Gastrocnemius medialis (tissue), 4 donors: ENCODE results near the gene FAM13A. TPM values are rescaled to one million over a fixed set of nuclear protein-coding genes. Genes with fewer than 3 reads are reported as not detected.

ENCODE experiments used
- ATAC-seq, 2 donors: fragments of 150-250 bp; one replicate each; pipeline ENCODE4 v1.9.1; 2016
- DNase-seq, 2 donors: peaks; one replicate each; pipeline ENCODE4 v3.0.0-alpha.2; 2019
- H3K27ac ChIP-seq, 4 donors: fragments of 200-600 bp; sonication (generic); 1 replicate in 1 of 4; 2 replicates in 3 of 4; pipeline ENCODE4 v1.5.1; 2016 to 2018; ENCODE audit warnings: mild to moderate bottlenecking in 2 of 4, moderate library complexity in 1 of 4
- H3K27me3 ChIP-seq, 3 donors: fragments of 200-600 bp; sonication (generic) in 2 of 3; 1 replicate in 1 of 3; 2 replicates in 2 of 3; pipeline versions ENCODE4 v1.5.1 to v1.6.0; 2016 to 2019; ENCODE audit warnings: mild to moderate bottlenecking in 1 of 3, moderate library complexity in 1 of 3
- H3K36me3 ChIP-seq, 2 donors: fragments of 200-600 bp; sonication (generic) in 1 of 2; one replicate each; pipeline ENCODE4 v1.5.1; 2017 to 2018
- H3K4me1 ChIP-seq, 2 donors: fragments of 200-600 bp; sonication (generic) in 1 of 2; one replicate each; pipeline ENCODE4 v1.5.1; 2016 to 2017; ENCODE audit warnings: mild to moderate bottlenecking in 2 of 2
- H3K4me3 ChIP-seq, 4 donors: fragments of 200-600 bp; sonication (generic) in 3 of 4; 1 replicate in 1 of 4; 2 replicates in 3 of 4; pipeline ENCODE4 v1.5.1; 2016 to 2019; ENCODE audit warnings: mild to moderate bottlenecking in 2 of 4
- H3K9me3 ChIP-seq, 3 donors: fragments of 200-600 bp; sonication (generic) in 2 of 3; 1 replicate in 1 of 3; 2 replicates in 2 of 3; pipeline ENCODE4 v1.5.1; 2016 to 2019
- CTCF ChIP-seq, 5 experiments: fragments of 450-650 bp in 3 of 5; fragments of 200-600 bp in 2 of 5; sonication (generic) in 2 of 5; IDR thresholded peaks in 4 of 5; conservative IDR thresholded peaks in 1 of 5; 1 replicate in 4 of 5; 2 replicates in 1 of 5; pipeline ENCODE4 v1.5.1; 2016 to 2019; ENCODE audit warnings: antibody characterized with exemption in 5 of 5, mild to moderate bottlenecking in 3 of 5, moderate library complexity in 3 of 5
- POLR2A ChIP-seq, 2 donors: fragments of 450-650 bp; IDR thresholded peaks; one replicate each; pipeline ENCODE4 v1.6.1; 2017; ENCODE audit warnings: antibody characterized with exemption in 2 of 2, mild to moderate bottlenecking in 2 of 2, moderate library complexity in 2 of 2
- in situ Hi-C, 4 donors: fragments of 200-750 bp; cut with MboI; loops; one replicate each; pipeline versions ENCODE4 v1.15.0 to v1.8.0; 2017; ENCODE audit warnings: low sequenced_read_pairs in 4 of 4
- intact Hi-C: fragments of 100-400 bp; cut with DNase I; formaldehyde crosslinking; loops from one replicate; pipeline ENCODE4 v1.15.1; 2023; ENCODE audit warnings: low total_unique reads
- total RNA-seq, 4 donors: library from RNA; depleted of rRNA; stranded (reverse); fragments of >200 nt; gene quantifications; one replicate each; pipeline versions ENCODE4 v1.1.0 to v1.2.3, GENCODE V29; 2016

The FAM13A gene
- total RNA-seq, 4 donors from 2014 or later: 6.7 to 14.1 (median 11.4) TPM

- H3K4me1 ChIP-seq: peaks cover 27 to 36% of the 10 kb centered on the region in 2 donors
- no peak overlapping the region for H3K4me3 ChIP-seq
- no peak overlapping the region for H3K27ac ChIP-seq
- no peak for ATAC-seq
- H3K9me3 ChIP-seq: peaks cover 0 to 4% (median 0%) of the 10 kb centered on the region in 3 donors
- TF ChIP-seq CTCF (IDR thresholded peaks at IDR 0.05 in 4 of 5, conservative IDR thresholded peaks at IDR 0.05 in 1 of 5) (no peak), POLR2A (IDR thresholded peaks at IDR 0.05) (no peak)
- in situ Hi-C loops: loop anchor here in 2 of 4 donors (10.0 kb wide), 2 partner anchors 87 to 307 kb away; no protein-coding TSS in a partner anchor
- intact Hi-C loops: no loop called here
- H3K36me3 ChIP-seq: peaks cover 0 to 11% of the 10 kb centered on the region in 2 donors
- DNase-seq: no peak
- no peaks in the 10 kb centered on the region for H3K27me3 ChIP-seq
Observed at GRCh38 chr4:88718098-88718497, 338.9 kb downstream of the FAM13A start.

GRCh38 chr4:88713782-88714181 is 343.2 kb downstream of the FAM13A start:
- TF ChIP-seq CTCF (IDR thresholded peaks at IDR 0.05 in 4 of 5, conservative IDR thresholded peaks at IDR 0.05 in 1 of 5) (no peak), POLR2A (IDR thresholded peaks at IDR 0.05) (no peak)
- no peak overlapping the region for H3K4me3 ChIP-seq
- intact Hi-C loops: no loop called here
- peaks cover 6 to 9% of the 10 kb centered on the region in 2 donors for H3K4me1 ChIP-seq
- peak overlapping the region; percentile 36 to 70 (median 58) for H3K27ac ChIP-seq
- in situ Hi-C loops: loop anchor here in 2 of 4 donors (10.0 kb wide), 2 partner anchors 91 to 311 kb away; no protein-coding TSS in a partner anchor
- peaks cover 0 to 23% of the 10 kb centered on the region in 2 donors for H3K36me3 ChIP-seq
- H3K9me3 ChIP-seq: peaks cover 0 to 4% (median 0%) of the 10 kb centered on the region in 3 donors
- DNase-seq (no peak), ATAC-seq (peak; percentile 84 to 89)
- no peaks in the 10 kb centered on the region for H3K27me3 ChIP-seq

- TF ChIP-seq CTCF (IDR thresholded peaks at IDR 0.05 in 4 of 5, conservative IDR thresholded peaks at IDR 0.05 in 1 of 5): no peak
- no peak for TF ChIP-seq POLR2A (IDR thresholded peaks at IDR 0.05)
- no peaks in the 10 kb centered on the region for H3K9me3 ChIP-seq
- intact Hi-C loops (loop anchor here (10.0 kb wide), 2 partner anchors 195 to 405 kb away; partner anchors contain the start of gene TIGD2), in situ Hi-C loops (loop anchor here (5.0 to 10.0 kb wide), 4 partner anchors 92 to 315 kb away; no protein-coding TSS in a partner anchor)
- H3K36me3 ChIP-seq: peaks cover 0 to 27% of the 10 kb centered on the region in 2 donors
- H3K27ac ChIP-seq: no peak overlapping the region
- H3K27me3 ChIP-seq: no peaks in the 10 kb centered on the region
- DNase-seq: no peak
- peaks cover 11 to 22% of the 10 kb centered on the region in 2 donors for H3K4me1 ChIP-seq
- H3K4me3 ChIP-seq: no peak overlapping the region
- no peak for ATAC-seq
Observed at GRCh38 chr4:88709989-88710388, 347.0 kb downstream of the FAM13A start.

DNA sequence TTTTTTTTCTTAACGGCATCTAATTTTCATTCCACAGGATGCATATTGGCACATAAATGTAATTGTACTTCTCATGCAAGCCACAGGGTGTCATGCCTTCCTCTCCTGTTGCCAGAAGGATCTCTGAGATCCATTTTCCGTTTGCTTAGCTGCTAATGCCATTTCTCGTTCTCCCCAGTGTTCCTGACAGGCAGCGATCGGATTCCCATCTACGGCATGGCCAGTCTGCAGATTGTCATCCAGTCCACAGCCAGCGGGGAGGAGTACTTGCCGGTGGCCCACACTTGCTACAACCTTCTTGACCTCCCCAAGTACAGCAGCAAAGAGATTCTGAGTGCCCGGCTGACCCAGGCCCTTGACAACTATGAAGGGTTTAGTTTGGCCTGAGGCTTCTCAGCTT is 350.4 kb downstream of the FAM13A start:
- no peak overlapping the region for H3K4me3 ChIP-seq
- peak overlapping the region; percentile 61 to 75 (median 70) for H3K27ac ChIP-seq
- peak; percentile 23 to 62 for DNase-seq
- peak; percentile 98 for ATAC-seq
- H3K4me1 ChIP-seq: peaks cover 5 to 12% of the 10 kb centered on the region in 2 donors
- intact Hi-C loops (loop anchor here (1.0 to 10.0 kb wide), 5 partner anchors 58 to 408 kb away; partner anchors contain the start of gene TIGD2), in situ Hi-C loops (loop anchor here in 3 of 4 donors (5.0 to 10.0 kb wide), 4 partner anchors 96 to 318 kb away; no protein-coding TSS in a partner anchor)
- TF ChIP-seq POLR2A (IDR thresholded peaks at IDR 0.05) (no peak), CTCF (IDR thresholded peaks at IDR 0.05 in 4 of 5, conservative IDR thresholded peaks at IDR 0.05 in 1 of 5) (peak; percentile 40 to 73 (median 62))
- no peaks in the 10 kb centered on the region for H3K27me3 ChIP-seq
- no peaks in the 10 kb centered on the region for H3K9me3 ChIP-seq
- H3K36me3 ChIP-seq: peaks cover 0 to 32% of the 10 kb centered on the region in 2 donors
